ENCODE measurements around the gene HOXA3.

HOXA3 gene

GRCh38 chr7:27082171-27082570 is 70.2 kb downstream of the HOXA3 start:
- no peak for TF ChIP-seq CTCF (IDR thresholded peaks at IDR 0.05; ENCODE audit: extremely low read depth, insufficient read depth, missing control alignments)
- in situ Hi-C loops (cut with MboI; ENCODE audit: low pct_unique_long_range_greater_than_20kb, low sequenced_read_pairs, unreplicated experiment) = no loop called here
- DNase-seq (ENCODE audit: low spot score) = no peak

- no peak for DNase-seq (ENCODE audit: low spot score)
- in situ Hi-C loops (cut with MboI; ENCODE audit: low pct_unique_long_range_greater_than_20kb, low sequenced_read_pairs, unreplicated experiment) = no loop called here
- no peak for TF ChIP-seq CTCF (IDR thresholded peaks at IDR 0.05; ENCODE audit: extremely low read depth, insufficient read depth, missing control alignments)
Observed at GRCh38 chr7:27080844-27081436, 71.4 kb downstream of the HOXA3 start.

- in situ Hi-C loops (cut with MboI; ENCODE audit: low pct_unique_long_range_greater_than_20kb, low sequenced_read_pairs, unreplicated experiment) = no loop called here
- TF ChIP-seq CTCF (IDR thresholded peaks at IDR 0.05; ENCODE audit: extremely low read depth, insufficient read depth, missing control alignments) = no peak
- DNase-seq (ENCODE audit: low spot score) = no peak
Observed at GRCh38 chr7:27079234-27079975, 73.0 kb downstream of the HOXA3 start.

DNA sequence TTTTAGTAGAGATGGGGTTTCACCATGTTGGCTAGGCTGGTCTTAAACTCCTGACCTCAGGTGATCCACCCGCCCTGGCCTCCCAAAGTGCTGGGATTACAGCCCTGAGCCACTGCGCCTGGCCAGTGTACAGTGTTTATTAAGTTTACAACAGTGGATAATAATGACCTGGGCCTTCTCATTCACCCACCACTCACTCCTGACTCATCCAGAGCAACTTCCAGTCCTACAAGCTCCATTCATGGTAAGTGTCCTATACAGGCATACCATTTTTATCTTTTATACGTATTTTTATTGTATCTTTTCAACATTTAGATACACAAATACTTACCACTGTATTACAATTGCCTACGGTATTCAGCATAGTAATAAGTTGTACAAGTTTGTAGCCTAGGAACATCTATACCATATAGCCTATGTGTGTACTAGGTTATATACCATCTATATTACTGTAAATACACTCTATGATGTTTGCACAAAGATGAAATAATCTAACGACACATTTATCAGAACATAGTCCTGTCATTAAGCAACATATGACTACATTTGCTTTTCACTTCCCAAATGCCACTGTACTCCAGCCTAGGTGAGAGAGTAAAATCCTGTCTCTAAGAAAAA is 73.7 kb downstream of the HOXA3 start:
- no peak for DNase-seq (ENCODE audit: low spot score)
- TF ChIP-seq CTCF (IDR thresholded peaks at IDR 0.05; ENCODE audit: extremely low read depth, insufficient read depth, missing control alignments) = no peak
- in situ Hi-C loops (cut with MboI; ENCODE audit: low pct_unique_long_range_greater_than_20kb, low sequenced_read_pairs, unreplicated experiment) = no loop called here

DNA sequence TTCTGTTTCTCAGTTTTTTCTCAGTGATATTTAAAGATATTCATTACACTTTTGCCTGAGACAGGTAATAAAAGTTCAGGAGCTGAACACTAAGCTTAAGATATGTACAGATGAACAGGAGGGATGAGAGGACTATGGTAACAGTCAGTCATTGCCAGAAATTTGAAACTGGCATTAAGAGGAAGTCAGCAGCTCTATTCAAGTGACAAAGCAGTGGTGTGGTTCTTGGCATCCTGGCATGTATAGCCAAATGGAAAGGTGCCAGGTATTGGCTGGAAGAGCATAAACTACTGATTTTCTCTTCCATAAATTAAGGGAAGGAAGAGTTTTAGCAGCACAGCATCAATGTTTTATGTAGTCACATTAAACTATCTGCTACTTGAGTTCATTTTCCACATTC is 79.3 kb downstream of the HOXA3 start:
- in situ Hi-C loops (cut with MboI; ENCODE audit: low pct_unique_long_range_greater_than_20kb, low sequenced_read_pairs, unreplicated experiment) = no loop called here

More for the DNA sequence above, 79.3 kb downstream of the HOXA3 start:
- no peak for DNase-seq (ENCODE audit: low spot score)
- TF ChIP-seq CTCF (IDR thresholded peaks at IDR 0.05; ENCODE audit: extremely low read depth, insufficient read depth, missing control alignments) = no peak
